IPS-18a (cell line): ENCODE data around the gene NPPB.

ENCODE experiments used
- H3K27ac ChIP-seq: one replicate; pipeline ENCODE4 v1.5.1; 2013; ENCODE audit warnings: low read length
- H3K27me3 ChIP-seq: one replicate; pipeline ENCODE4 v1.6.1; 2013; ENCODE audit warnings: mild to moderate bottlenecking, low read length; ENCODE audit not compliant: control insufficient read depth, insufficient read depth
- H3K36me3 ChIP-seq: one replicate; pipeline ENCODE4 v1.6.1; 2013; ENCODE audit warnings: low read depth, low read length; ENCODE audit not compliant: control insufficient read depth
- H3K4me1 ChIP-seq: one replicate; pipeline ENCODE4 v1.6.1; 2013; ENCODE audit warnings: low read depth, low read length; ENCODE audit not compliant: control insufficient read depth
- H3K4me3 ChIP-seq: one replicate; pipeline ENCODE4 v1.5.1; 2013; ENCODE audit warnings: low read length
- H3K9ac ChIP-seq: one replicate; pipeline ENCODE4 v1.6.1; 2013; ENCODE audit warnings: mild to moderate bottlenecking, low read length, moderate library complexity
- H3K9me3 ChIP-seq: one replicate; pipeline ENCODE4 v1.6.1; 2013; ENCODE audit warnings: low read depth, low read length; ENCODE audit not compliant: control insufficient read depth

The NPPB gene

DNA sequence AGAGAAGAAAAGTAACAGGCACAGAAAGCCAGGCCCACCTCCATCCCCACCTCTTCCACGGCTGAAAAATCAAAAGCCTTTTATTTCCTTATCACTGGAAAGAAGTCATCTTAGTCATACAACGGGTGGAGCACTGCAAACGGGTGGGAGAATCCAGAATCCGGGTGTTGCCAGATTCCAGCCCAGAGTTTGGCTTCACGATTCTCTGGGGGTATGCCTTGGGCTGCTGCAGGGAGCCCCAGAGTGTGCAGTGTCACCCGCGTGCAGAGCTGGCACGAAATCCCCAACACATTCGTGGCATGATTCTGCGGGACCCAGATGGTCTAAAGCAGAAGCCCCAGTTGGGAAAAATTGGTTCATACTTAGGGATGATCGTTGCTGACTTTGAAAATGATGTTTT, 8.6 kb downstream of the NPPB start:
- H3K36me3 ChIP-seq, result no peaks in the 10 kb centered on the region
- no peak overlapping the region for H3K27ac ChIP-seq
- no peak overlapping the region for H3K4me3 ChIP-seq
- no peaks in the 10 kb centered on the region for H3K4me1 ChIP-seq
- H3K9me3 ChIP-seq, result no peaks in the 10 kb centered on the region
- no peak overlapping the region for H3K9ac ChIP-seq
- H3K27me3 ChIP-seq, result no peaks in the 10 kb centered on the region

DNA sequence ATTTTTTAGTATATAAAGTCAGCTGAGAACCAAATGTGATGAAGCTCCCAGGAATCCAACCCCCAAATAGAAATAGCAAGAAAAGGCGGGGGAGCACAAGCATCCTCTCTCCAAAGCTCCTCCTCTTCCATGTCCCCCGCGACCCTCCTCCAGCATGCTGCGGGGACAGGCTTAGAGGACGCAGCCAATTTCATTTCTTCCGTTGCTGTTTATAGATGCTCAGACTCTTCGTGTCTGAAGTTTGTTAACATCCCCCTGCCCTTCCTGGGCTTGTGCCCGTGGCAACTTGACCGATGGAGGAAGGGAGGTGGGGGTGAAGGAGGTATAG, 10.4 kb downstream of the NPPB start:
- peaks cover 10% of the 10 kb centered on the region for H3K36me3 ChIP-seq
- no peak overlapping the region for H3K4me3 ChIP-seq
- H3K4me1 ChIP-seq, result no peaks in the 10 kb centered on the region
- H3K9ac ChIP-seq, result no peak overlapping the region
- no peak overlapping the region for H3K27ac ChIP-seq
- no peaks in the 10 kb centered on the region for H3K9me3 ChIP-seq
- no peaks in the 10 kb centered on the region for H3K27me3 ChIP-seq

DNA sequence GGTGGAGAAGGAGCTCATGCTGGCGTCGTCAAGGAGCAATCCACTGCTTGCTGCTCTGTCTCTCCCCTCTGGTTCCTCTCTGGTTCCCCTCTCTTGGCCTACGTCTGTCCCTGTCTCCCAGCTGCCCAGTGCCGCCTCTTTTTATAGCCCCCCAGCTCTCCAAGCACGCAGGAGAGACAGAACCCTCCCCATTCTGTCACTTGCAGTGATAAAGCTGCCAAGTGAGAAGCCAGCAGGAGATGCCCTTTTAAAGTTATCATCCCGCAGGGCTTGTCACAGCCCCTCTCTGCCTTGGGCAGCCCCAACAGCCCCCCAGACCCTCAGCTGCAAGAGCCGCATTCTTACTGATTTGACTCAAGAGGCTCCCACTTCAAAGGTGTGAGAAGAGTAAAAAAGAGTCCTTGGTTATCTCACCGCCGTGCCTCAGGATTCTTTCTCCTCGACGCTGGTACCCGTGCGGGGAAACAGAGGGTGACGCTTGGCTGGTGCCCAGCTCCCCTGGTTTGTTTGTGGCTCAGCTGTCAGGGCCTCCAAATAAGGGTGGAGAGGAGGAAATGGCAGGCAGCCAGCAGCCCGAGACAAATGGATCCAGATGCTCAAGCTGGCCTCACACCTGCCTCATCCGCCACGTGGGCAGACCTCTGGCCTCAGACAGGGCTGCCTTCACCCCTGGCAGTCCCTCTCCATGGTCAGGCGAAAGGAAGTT, 10.9 kb downstream of the NPPB start, which contains the start of gene NPPA:
NPPA (minus strand) TSS at position 117 of the 706 bp plus-strand sequence; CDS start at position 18, 99 bp downstream.
- Histone ChIP-seq H3K36me3 (peaks cover 10% of the 10 kb centered on the region), H3K9ac (no peak within 1 kb of the TSS), H3K27me3 (no peaks in the 10 kb centered on the region), H3K9me3 (no peaks in the 10 kb centered on the region), H3K4me3 (no peak within 1 kb of the TSS), H3K4me1 (no peaks in the 10 kb centered on the region), H3K27ac (no peak within 1 kb of the TSS)

DNA sequence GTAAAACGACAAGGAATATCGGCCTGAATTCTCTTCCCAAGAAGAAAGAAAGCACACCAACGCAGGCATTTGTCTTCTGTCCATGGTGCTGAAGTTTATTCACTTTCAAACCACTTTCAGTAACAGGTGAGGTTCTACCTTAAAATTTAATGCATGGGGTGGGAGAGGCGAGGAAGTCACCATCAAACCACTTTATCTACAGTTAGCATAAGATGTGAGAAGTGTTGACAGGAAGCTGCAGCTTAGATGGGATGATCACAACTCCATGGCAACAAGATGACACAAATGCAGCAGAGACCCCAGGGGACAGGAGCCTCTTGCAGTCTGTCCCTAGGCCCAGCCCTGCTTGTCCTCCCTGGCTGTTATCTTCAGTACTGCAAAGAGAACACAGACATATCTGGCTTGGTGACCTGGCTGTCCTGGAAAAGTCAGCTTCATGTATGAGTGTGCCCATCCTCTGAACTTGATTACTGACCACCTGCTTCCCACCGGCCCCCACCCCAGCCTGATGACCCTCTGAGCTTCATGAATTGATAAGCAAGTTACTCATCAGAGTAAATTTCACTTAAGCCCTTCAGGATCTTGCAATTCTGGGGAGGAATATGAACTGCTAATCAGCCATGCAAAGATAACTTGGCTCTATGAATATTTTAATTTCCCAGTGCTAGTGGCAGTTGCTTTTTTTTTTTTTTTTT, 13.0 kb downstream of the NPPB start:
- H3K36me3 ChIP-seq, result peaks cover 28% of the 10 kb centered on the region
- no peaks in the 10 kb centered on the region for H3K27me3 ChIP-seq
- no peaks in the 10 kb centered on the region for H3K9me3 ChIP-seq
- no peaks in the 10 kb centered on the region for H3K4me1 ChIP-seq
- H3K9ac ChIP-seq, result no peak overlapping the region
- no peak overlapping the region for H3K4me3 ChIP-seq
- no peak overlapping the region for H3K27ac ChIP-seq

DNA sequence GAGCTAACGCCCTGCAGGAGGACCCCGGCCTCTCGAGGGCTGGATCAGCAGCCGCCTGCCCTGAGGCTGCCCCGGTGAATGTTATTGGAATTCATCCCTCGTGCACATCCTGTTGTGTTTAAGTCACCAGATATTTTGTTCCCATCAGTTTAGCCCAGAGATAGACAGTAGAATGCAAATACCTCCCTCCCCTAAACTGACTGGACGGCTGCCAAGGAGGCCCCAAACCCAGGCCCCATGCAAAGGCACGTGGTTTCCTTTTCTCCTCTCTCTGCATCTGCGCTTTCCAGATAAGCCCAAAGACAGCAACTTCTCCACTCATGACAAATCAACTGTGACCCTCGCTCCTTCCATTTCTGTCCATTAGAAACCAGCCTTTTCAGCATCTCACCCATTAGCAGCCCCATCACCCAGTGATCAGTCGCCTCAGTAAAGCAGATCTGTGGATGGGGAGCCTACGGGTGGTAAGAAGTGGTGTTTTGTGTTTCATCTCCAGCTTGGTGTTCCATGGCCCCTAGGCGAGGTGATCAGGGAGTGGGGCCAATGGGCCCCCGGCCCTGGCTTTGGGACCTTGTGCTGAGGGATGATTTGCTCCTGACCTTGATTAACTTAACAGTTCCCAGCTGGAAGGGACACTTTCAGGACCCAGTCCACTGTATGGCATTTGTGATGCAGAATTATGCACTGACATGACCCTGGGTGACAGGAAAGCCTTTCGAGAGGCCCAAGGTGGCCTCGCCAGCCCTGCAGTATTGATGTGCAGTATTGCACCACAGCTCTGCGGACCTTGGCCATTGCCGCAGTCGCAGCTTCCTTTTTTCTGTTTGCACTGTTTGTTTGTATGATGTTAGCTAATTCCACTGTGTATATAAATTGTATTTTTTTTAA, 16.3 kb downstream of the NPPB start:
- H3K36me3 ChIP-seq, result peaks cover 58% of the 10 kb centered on the region
- no peaks in the 10 kb centered on the region for H3K27me3 ChIP-seq
- H3K4me1 ChIP-seq, result no peaks in the 10 kb centered on the region

DNA sequence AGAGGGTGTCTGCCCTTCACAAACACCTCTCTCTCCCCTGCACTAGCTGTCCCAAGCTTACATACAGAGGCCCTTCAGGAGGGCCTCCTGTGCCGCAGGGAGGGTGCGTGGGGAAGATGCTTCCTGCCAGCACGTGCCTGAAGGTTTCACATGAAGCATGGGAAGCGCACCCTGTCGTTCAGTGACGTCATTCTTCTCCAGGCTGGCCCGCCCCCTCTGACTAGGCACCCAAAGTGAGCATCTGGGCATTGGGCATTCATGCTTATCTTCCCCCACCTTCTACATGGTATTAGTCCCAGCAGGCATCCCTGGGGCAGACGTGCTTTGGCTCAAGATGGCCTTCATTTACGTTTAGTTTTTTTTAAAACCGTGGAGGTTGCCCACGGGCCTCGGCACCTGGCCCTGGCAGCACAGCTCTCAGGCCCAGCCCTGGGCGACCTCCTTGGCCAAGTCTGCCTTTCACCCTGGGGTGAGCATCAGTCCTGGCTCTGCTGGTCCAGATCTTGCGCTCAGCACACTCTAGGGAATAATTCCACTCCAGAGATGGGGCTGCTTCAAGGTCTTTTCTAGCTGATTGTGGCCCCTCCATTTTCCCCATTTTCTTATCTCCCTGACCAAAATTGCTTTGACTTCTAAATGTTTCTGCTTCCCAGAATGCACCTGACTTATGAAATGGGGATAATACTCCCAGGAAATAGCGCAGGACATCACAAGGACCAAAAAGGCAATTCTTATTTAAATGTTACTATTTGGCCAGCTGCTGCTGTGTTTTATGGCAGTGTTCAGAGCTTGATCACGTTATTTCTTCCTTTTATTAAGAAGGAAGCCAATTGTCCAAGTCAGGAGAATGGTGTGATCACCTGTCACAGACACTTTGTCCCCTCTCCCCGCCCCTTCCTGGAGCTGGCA, 17.2 kb downstream of the NPPB start:
- peaks cover 67% of the 10 kb centered on the region for H3K36me3 ChIP-seq
- no peaks in the 10 kb centered on the region for H3K9me3 ChIP-seq
- H3K27ac ChIP-seq, result no peak overlapping the region
- no peak overlapping the region for H3K4me3 ChIP-seq
- no peaks in the 10 kb centered on the region for H3K4me1 ChIP-seq
- no peaks in the 10 kb centered on the region for H3K27me3 ChIP-seq
- H3K9ac ChIP-seq, result no peak overlapping the region

More for the DNA sequence above, 16.3 kb downstream of the NPPB start:
- H3K9me3 ChIP-seq, result no peaks in the 10 kb centered on the region
- no peak overlapping the region for H3K4me3 ChIP-seq
- no peak overlapping the region for H3K27ac ChIP-seq
- H3K9ac ChIP-seq, result no peak overlapping the region

DNA sequence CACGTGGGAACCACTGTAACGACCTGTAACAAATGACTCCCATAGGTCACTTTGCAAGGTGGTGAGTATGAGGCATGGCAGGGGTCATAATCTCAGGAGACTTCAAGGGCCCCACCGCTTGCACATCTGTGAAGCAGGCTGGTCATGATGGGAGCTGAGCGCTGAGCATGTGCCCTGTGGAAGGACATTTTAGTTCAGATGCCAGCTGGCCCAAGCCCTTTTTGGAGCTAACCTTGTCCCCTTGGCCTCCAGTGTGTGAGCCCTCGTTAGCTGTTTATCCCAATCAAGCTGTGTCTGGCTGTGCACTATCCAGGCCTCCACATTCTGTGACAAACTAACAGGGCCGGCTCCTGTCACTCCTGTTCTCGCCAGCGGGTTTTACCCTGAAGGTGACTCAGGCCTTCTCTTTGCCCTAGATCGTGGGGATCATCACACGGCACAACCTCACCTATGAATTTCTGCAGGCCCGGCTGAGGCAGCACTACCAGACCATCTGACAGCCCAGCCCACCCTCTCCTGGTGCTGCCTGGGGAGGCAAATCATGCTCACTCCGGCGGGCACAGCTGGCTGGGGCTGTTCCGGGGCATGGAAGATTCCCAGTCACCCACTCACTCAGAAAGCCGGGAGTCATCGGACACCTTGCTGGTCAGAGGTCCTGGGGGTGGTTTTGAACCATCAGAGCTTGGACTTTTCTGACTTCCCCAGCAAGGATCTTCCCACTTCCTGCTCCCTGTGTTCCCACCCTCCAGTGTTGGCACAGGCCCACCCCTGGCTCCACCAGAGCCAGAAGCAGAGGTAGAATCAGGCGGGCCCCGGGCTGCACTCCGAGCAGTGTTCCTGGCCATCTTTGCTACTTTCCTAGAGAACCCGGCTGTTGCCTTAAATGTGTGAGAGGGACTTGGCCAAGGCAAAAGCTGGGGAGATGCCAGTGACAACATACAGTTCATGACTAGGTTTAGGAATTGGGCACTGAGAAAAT, 18.7 kb downstream of the NPPB start:
- H3K27ac ChIP-seq, result no peak overlapping the region
- H3K36me3 ChIP-seq, result peaks cover 82% of the 10 kb centered on the region
- no peaks in the 10 kb centered on the region for H3K27me3 ChIP-seq
- H3K4me1 ChIP-seq, result no peaks in the 10 kb centered on the region
- H3K9ac ChIP-seq, result no peak overlapping the region
- H3K4me3 ChIP-seq, result no peak overlapping the region
- H3K9me3 ChIP-seq, result no peaks in the 10 kb centered on the region

DNA sequence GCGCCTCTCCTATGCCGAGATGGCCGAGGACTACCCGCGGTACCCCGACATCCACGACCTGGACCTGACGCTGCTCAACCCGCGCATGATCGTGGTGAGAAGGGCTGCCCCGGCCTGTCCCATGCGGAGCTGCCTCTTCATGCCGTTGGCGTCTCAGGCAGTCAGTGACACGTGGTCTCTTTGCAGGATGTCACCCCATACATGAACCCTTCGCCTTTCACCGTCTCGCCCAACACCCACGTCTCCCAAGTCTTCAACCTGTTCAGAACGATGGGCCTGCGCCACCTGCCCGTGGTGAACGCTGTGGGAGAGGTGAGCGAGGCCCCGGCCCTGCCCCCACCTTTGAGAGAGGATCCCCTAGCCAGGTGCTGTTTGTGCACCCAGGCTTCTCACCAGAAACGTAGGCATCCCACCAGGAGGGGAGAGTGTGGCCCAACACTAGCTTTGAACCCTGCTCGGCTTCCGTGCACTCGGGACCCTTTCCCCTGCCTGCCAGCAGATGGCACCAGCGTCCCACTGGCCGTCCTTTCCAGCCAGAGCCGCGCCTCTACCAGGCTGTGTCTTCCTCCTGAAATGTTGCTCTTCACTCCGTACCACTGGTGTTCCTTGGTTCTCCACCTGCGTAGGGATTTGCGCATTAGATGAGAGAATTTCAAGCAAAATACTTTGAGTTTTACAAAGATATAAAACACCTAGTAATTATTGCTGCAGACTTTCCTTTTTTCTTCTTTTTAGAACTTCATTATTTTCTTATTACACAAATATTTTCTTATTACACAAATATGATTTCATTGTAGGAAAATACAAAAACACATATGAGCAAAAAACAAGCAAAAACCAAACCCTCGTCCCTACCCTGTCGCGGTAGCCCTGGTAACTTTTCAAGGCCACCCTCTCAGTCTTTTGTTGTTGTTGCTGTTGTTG, 20.1 kb downstream of the NPPB start:
- Histone ChIP-seq H3K27me3 (no peaks in the 10 kb centered on the region), H3K36me3 (peaks cover 87% of the 10 kb centered on the region), H3K9me3 (no peaks in the 10 kb centered on the region), H3K27ac (no peak overlapping the region), H3K9ac (no peak overlapping the region), H3K4me3 (no peak overlapping the region), H3K4me1 (no peaks in the 10 kb centered on the region)

DNA sequence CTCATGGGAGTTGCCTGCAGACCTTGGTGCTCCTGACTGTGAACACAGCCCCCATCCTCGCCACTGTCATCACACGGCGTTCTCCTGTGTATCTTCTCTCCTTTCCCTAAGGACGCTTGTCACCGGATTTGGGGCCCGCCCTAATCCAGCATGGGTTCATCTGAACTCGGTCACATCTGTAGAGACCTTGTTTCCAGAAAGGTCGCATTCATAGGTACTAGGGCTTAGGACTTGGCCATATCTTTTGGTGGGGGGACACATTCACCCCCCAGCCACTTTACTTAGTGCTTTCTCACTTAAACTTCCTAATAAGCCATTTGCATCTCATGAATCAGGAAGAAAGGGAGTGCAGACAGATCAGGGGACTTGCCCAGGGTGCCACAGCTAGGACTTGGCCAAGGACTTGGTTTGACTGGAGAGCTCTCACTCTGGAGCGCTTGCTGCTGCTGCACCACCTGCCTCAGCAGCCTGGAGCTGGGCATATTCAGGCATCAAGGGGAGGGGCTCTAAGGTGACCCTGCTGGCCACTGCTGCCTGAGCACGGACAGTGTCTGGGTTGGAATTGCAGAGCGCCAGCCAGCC, 20.9 kb downstream of the NPPB start:
- H3K4me1 ChIP-seq, result no peaks in the 10 kb centered on the region
- H3K9me3 ChIP-seq, result no peaks in the 10 kb centered on the region
- H3K36me3 ChIP-seq, result peaks cover 94% of the 10 kb centered on the region
- H3K27ac ChIP-seq, result no peak overlapping the region
- no peak overlapping the region for H3K9ac ChIP-seq
- no peaks in the 10 kb centered on the region for H3K27me3 ChIP-seq
- no peak overlapping the region for H3K4me3 ChIP-seq
